IPS-11a (cell line): ENCODE measurements around the gene JARID2.

ENCODE experiments used
- H3K4me3 ChIP-seq: one replicate; pipeline ENCODE4 v1.5.1; 2013; ENCODE audit warnings: low read depth, low read length, control low read depth

The JARID2 gene

DNA sequence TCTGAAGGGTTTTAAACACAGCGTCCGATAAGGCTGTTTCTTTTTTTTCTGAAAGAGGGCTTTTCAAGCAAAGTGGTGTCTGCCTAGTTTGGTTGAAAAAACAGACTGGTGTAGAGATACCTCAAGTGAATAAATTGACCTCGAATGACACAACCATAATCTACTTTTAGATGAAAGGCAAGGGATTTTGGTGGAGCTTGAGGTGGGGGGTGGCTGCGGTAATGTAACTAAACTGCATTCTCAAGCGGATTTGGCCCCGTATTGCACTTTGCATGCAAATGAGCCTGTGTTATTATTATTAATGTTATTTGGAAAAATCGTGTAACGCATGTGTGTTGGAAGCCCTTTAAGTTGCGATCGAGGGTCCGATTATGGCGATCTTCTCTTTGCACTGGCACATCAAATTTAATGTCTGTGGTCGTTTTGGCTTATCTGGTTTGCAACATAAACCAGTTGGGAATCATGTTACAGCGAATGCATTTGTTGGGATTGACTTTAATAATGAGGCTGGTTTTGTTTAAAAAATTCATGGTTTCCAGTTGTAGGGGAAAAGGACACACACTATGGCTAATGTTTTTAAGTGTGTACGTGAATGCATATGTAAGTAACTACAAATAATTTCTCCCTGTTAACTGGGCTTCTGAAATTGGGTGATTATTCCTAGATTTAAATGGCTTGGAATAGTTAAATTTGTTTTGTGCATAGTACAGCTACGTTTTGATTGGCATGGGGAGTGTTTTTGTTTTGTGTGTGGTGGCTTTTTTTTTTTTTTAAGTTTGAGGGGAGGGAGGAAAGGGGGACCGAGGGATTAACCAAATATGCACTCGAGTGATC is 1.0 kb downstream of the JARID2 start:
- H3K4me3 ChIP-seq, result peak overlapping the region; percentile 97

DNA sequence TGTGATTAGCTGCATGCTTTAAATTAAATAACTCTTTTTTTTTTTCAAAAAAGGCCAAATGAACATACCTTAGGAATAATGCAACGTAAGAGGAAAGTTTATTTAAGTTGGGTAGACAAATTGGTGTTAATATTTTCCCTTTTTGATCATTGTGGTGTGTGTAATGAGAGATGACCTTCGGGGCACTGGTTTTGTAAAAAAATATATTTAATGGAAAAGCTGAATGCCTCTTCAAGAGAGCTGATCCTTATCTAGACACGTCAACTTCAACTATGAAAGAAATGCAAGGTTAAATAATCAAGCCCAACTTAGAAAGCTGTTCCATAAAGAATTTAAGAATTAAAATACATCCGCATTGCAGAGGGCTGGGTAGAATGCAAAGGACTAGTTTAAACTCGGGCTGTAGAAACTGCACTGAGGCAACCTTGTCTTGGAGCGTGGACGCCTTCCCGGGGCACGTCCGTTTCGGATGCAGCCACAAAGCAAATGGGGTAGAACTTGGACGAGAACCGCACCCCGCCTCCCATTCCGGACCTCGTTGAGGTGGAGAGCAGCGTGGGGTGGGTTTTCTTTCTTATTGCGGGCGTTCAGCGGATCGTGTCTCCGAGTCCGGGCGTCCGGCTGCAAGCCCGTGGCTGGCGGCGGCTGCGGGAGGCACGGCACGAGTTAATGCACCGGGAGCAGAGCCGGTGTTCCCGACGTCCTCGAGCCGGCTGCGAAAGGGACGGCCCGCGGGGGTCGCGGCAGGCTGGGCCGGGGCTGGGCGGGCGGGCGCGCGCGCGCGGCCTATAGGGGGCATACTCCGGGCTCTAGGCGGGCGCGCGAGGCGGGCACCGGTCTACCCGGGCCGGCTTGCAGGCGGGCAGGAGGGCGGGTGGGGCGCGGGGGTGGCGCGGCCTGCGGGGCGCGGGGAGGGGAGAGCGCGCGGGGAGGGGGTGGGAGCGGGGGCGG is 1.9 kb downstream of the JARID2 start:
- peak overlapping the region; percentile 97 for H3K4me3 ChIP-seq

DNA sequence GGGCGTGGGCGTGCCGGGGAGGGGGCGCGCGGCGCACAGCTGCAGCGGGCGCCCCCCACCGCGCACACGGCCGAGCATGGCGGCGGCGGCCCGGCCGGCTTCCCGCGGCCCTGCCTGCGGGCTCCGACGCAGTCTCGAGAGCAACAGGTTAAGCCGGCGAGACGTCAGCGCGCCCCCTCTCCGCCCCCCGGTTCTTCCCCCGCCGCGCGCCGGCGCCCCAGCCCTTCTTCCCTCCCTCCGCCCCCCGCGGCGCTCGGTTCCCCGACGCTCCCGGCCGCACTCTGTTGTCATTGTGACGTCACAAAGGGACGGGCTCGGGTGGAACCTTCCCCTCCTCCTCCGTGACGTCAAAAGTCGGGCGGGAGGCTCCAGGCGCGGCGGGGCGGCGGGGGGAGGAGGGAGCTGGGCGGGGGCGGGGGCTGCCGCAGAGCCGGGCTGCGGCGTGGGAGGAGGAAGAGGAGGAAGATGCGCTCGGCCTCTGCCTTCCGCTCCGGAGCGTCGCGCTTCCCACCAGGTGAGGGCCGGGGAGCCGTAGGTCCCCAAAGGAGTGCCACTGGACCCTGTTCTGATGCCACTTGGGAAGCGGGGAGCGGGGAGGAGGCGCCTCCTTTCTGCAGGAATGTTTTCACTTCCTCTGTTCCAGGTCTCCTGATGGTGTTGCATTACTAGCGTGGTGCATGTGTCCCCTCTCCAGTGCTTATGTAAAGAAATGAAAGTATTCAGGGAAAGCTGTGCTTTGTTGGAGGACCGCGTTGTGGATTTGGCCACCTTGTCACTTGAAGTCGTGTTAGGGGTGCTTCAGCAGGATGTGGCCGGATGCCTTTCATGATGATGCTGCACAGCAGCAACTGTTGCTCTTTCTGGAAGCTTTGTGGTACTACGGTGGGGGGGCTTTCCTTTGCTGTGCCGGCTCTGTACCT is 2.8 kb downstream of the JARID2 start:
- H3K4me3 ChIP-seq, result peak overlapping the region; percentile 89

- peak overlapping the region; percentile 89 for H3K4me3 ChIP-seq
Measured at GRCh38 chr6:15249371-15250019, 3.6 kb downstream of the JARID2 start.

GRCh38 chr6:15250187-15251168 is 4.6 kb downstream of the JARID2 start:
- peak overlapping the region; percentile 89 for H3K4me3 ChIP-seq

GRCh38 chr6:15252195-15252594 is 6.3 kb downstream of the JARID2 start:
- no peak overlapping the region for H3K4me3 ChIP-seq

DNA sequence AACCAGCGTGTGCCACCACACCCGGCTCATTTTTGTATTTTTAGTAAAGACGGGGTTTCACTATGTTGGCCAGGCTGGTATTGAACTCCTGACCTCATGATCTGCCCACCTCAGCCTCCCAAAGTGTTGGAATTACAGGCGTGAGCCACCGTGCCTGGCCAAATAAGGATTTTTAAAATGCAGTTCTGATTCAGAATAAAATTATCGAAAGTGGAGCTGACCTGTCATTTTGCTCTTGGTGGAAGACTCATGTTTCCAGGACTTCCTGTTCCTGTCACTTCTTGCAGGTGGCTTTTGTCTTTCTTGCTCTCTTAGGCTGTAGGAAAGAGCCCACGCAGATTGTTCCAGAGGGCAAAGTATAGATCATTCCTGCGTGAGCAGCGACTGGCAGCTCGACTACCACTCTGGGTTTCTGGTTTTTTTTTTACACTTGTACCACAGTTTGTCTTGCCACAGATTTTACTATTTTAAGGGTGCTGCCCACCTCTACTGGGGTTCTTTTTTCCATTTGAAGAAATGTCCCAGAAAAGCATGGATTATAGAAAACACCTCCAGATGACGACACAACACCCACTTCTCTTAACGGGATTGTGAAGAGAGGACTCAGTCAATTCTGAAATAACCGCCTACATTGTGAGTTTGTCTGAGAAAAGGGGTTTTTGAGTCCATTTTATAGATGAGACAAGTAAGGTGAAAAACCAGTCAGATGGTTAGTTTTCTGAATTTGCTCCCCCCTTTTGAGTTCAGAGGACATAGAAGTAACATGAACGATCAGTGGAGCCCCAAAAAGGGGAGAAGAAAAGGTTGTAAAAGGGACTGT is 7.5 kb downstream of the JARID2 start:
- H3K4me3 ChIP-seq, result no peak overlapping the region

DNA sequence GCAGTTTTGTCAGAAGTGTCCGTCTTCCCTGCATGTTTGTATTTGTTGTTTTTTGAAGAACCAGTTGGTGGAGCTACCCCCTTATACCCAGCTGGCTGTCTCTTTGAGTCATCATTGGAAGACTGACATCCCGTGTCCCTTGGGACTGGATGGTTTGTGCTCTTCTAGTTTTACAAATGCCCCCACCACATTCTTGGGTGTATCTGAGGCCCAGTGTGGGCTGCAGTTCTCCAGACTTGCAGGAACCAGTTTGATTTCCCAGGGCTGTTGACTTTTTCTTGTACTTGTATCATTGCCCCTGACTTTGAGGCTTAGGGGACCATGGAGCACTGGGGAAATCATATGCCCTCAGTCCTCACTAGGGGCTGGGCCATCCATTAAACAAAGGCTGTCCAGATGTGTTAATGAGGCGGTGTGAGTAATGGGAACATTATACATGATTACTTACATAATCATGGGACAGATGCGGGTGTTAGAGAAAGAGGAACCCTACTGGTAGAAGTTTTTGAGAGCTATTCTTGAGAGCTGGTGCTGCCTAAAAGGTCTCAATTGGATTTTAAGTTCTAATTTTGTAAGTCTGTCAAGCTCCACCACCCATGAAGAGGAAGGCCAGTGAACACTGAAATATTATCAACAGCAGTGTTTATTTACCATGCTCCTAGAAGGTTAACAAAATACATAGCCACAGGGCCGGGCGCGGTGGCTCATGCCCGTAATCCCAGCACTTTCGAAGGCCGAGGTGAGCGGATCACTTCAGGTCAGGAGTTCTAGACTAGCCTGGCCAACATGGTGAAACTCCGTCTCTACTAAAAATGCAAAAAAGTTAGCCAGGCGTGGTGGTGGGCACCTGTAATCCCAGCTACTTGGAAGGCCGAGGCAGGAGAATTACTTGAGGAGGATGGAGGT is 8.5 kb downstream of the JARID2 start:
- peak overlapping the region; percentile 14 for H3K4me3 ChIP-seq

- no peak overlapping the region for H3K4me3 ChIP-seq
Measured at GRCh38 chr6:15255481-15255880, 9.6 kb downstream of the JARID2 start.

GRCh38 chr6:15255909-15256395 is 10.1 kb downstream of the JARID2 start:
- no peak overlapping the region for H3K4me3 ChIP-seq

- H3K4me3 ChIP-seq, result no peak overlapping the region
Measured at GRCh38 chr6:15256538-15257271, 10.8 kb downstream of the JARID2 start.

GRCh38 chr6:15257357-15258132 is 11.7 kb downstream of the JARID2 start:
- H3K4me3 ChIP-seq, result no peak overlapping the region

- H3K4me3 ChIP-seq, result no peak overlapping the region
Measured at GRCh38 chr6:15259766-15260098, 13.9 kb downstream of the JARID2 start.

GRCh38 chr6:15260099-15260821 is 14.4 kb downstream of the JARID2 start:
- H3K4me3 ChIP-seq, result no peak overlapping the region

DNA sequence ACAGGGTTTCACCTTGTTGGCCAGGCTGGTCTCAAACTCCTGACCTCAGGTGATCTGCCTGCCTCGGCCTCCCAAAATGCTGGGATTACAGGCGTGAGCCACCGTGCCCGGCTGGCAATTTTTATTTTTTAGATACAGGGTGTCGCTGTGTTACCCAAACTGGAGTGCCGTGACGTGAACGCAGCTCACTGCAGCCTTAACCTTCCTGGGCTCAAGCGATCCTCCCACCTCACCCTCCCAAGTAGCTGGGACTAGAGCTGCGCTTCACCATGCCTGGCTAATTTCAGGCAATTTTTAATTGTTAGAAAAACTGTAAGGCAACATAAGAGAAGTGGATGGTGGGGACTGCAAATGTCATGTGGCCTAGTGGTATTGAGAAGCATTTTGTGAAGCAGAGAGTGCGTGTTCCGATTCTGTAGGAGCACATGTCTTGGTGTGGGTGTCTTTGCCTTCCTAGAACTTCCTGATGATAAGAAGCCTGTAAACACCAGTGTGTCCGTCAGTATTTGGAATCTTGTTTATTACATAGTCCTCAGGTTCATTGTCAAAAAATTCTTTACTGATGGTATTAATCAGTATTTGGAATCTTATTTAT is 18.0 kb downstream of the JARID2 start:
- no peak overlapping the region for H3K4me3 ChIP-seq
